HCT116 (cell line): ENCODE results near the gene MGST2. TPM values are rescaled to one million over a fixed set of nuclear protein-coding genes. Genes with fewer than 3 reads are reported as not detected.

Experiments used
- ATAC-seq: fragments of 200-7000 bp; cut with Tn5 transposase; 2 replicates; pipeline ENCODE4 v1.9.1; 2020; ENCODE audit warnings: mild to moderate bottlenecking, moderate library complexity
- BruUV-seq: library from RNA; stranded (reverse); fragments of 400-500 nt; replicated peaks from 2 replicates; lab custom pipeline; 2021; lab: Mats Ljungman, UMichigan
- CTCF ChIA-PET: fragments of 300-600 bp; sonication (Branson Sonifier 250); formaldehyde crosslinking; loops from one replicate; lab custom pipeline; 2021; ENCODE audit warnings: antibody characterized with exemption; lab: Charles Lee
- POLR2A ChIA-PET: fragments of 300-600, 350-600 bp; sonication (Branson Sonifier 250); formaldehyde crosslinking; loops from one replicate; lab custom pipeline; 2021; ENCODE audit warnings: antibody characterized with exemption; lab: Charles Lee
- RAD21 ChIA-PET, 2 experiments: fragments of 300-600 bp; sonication (Branson Sonifier 250); formaldehyde crosslinking; loops; one replicate each; lab custom pipeline; 2023; ENCODE audit warnings: low total read pairs in 2 of 2; ENCODE audit not compliant: uncharacterized antibody in 2 of 2, unreplicated experiment in 2 of 2, low non-redundant PET in 1 of 2; lab: Charles Lee
- DNase-seq: peaks from one replicate; pipeline ENCODE4 v3.0.0-alpha.2; 2010; ENCODE audit warnings: low read depth, low spot score
- H2AFZ ChIP-seq: fragments of 200-600 bp; shearing (Covaris generic), sonication (generic); 2 replicates; pipeline ENCODE4 v1.6.1; 2017; ENCODE audit warnings: low read depth, mixed run types, mixed read lengths, antibody characterized with exemption, low read length; ENCODE audit not compliant: poor library complexity, severe bottlenecking
- H3K27ac ChIP-seq: 2 replicates; pipeline ENCODE4 v1.5.1; 2012; ENCODE audit warnings: low read depth, low read length
- H3K27me3 ChIP-seq: fragments of 200-600 bp; sonication (generic); 2 replicates; pipeline ENCODE4 v1.6.1; 2016; ENCODE audit warnings: mixed run types, low read length, mixed read lengths; ENCODE audit not compliant: insufficient read depth
- H3K36me3 ChIP-seq, 2 experiments: fragments of 200-500 bp in 1 of 2; fragments of 200-600 bp in 1 of 2; sonication (Bioruptor generic) in 1 of 2; sonication (generic) in 1 of 2; 2 replicates each; pipeline versions ENCODE4 v1.5.1 to v1.6.1; 2014 to 2016; ENCODE audit warnings: low read length in 2 of 2, inconsistent platforms in 1 of 2, mixed read lengths in 1 of 2, mixed run types in 1 of 2; ENCODE audit not compliant: insufficient read depth in 2 of 2, control insufficient read depth in 1 of 2
- H3K4me1 ChIP-seq, 2 experiments: fragments of 200-600 bp in 1 of 2; sonication (generic) in 1 of 2; 2 replicates each; pipeline versions ENCODE4 v1.5.1 to v1.6.1; 2012 to 2017; ENCODE audit warnings: low read length in 2 of 2, inconsistent platforms in 1 of 2, mild to moderate bottlenecking in 1 of 2, mixed read lengths in 1 of 2, mixed run types in 1 of 2, moderate library complexity in 1 of 2; ENCODE audit not compliant: insufficient read depth in 2 of 2, control insufficient read depth in 1 of 2
- H3K4me2 ChIP-seq: fragments of 200-600 bp; sonication (generic); 2 replicates; pipeline ENCODE4 v1.6.1; 2017; ENCODE audit warnings: mixed run types, low read length, mixed read lengths
- H3K4me3 ChIP-seq, 2 experiments: fragments of 200-600 bp in 1 of 2; sonication (generic) in 1 of 2; replicated peaks in 1 of 2; 2 replicates each; pipeline ENCODE4 v1.5.1; 2011 to 2016; ENCODE audit warnings: low read length in 2 of 2, control low read depth in 1 of 2, low read depth in 1 of 2, mild to moderate bottlenecking in 1 of 2, mixed read lengths in 1 of 2, mixed run types in 1 of 2
- H3K79me2 ChIP-seq: fragments of 200-600 bp; sonication (generic); 2 replicates; pipeline ENCODE4 v1.6.1; 2017; ENCODE audit warnings: mild to moderate bottlenecking, mixed run types, low read length, moderate library complexity, mixed read lengths; ENCODE audit not compliant: insufficient read depth
- H3K9ac ChIP-seq: fragments of 200-600 bp; sonication (generic); 2 replicates; pipeline ENCODE4 v1.6.1; 2016; ENCODE audit warnings: low read length, mixed read lengths
- H3K9me2 ChIP-seq: fragments of 200-600 bp; sonication (generic), shearing (Covaris generic); 2 replicates; pipeline ENCODE4 v1.6.1; 2017; ENCODE audit warnings: mixed run types, mild to moderate bottlenecking, moderate library complexity; ENCODE audit not compliant: insufficient read depth
- H3K9me3 ChIP-seq, 2 experiments: fragments of 200-500 bp in 1 of 2; fragments of 200-600 bp in 1 of 2; sonication (Bioruptor generic) in 1 of 2; sonication (generic) in 1 of 2; 2 replicates each; pipeline ENCODE4 v1.6.1; 2014 to 2017; ENCODE audit warnings: low read length in 2 of 2, mixed read lengths in 2 of 2, inconsistent platforms in 1 of 2, low read depth in 1 of 2, mild to moderate bottlenecking in 1 of 2, mixed run types in 1 of 2, moderate library complexity in 1 of 2; ENCODE audit not compliant: control insufficient read depth in 1 of 2, insufficient read depth in 1 of 2
- H4K20me1 ChIP-seq: fragments of 200-600 bp; sonication (generic), shearing (Covaris generic); 2 replicates; pipeline ENCODE4 v1.6.1; 2017; ENCODE audit warnings: mixed run types, mild to moderate bottlenecking, moderate library complexity; ENCODE audit not compliant: insufficient read depth
- CBX3 ChIP-seq: IDR thresholded peaks from 2 replicates; pipeline ENCODE4 v1.6.1; 2012; ENCODE audit warnings: low read depth
- EZH2 ChIP-seq: fragments of 200-600 bp; sonication (generic); IDR thresholded peaks from 2 replicates; pipeline ENCODE4 v1.6.1; 2017; ENCODE audit warnings: antibody characterized with exemption, mixed run types
- EZH2phosphoT487 ChIP-seq: fragments of 200-600 bp; IDR thresholded peaks from 2 replicates; pipeline ENCODE4 v1.6.1; 2018; ENCODE audit warnings: antibody characterized with exemption, borderline replicate concordance
- JUND ChIP-seq: IDR thresholded peaks from 2 replicates; pipeline ENCODE4 v1.6.1; 2012
- POLR2A ChIP-seq: IDR thresholded peaks from 2 replicates; pipeline ENCODE4 v1.7.0; 2011; ENCODE audit warnings: borderline replicate concordance; ENCODE audit not compliant: insufficient read depth, insufficient read length; ENCODE audit errors: extremely low read depth
- POLR2AphosphoS5 ChIP-seq: IDR thresholded peaks from 2 replicates; pipeline ENCODE4 v1.6.1; 2011; ENCODE audit warnings: mild to moderate bottlenecking, low read depth, low read length, moderate library complexity
- RAD21 ChIP-seq: IDR thresholded peaks from 2 replicates; pipeline ENCODE4 v1.6.1; 2012; ENCODE audit warnings: low read depth, mild to moderate bottlenecking
- TCF7L2 ChIP-seq: IDR thresholded peaks from 2 replicates; pipeline ENCODE4 v1.7.0; 2011; ENCODE audit warnings: borderline replicate concordance, inconsistent platforms; ENCODE audit not compliant: insufficient read depth, insufficient read length; ENCODE audit errors: extremely low read depth
- YY1 ChIP-seq: IDR thresholded peaks from 2 replicates; pipeline ENCODE4 v1.6.1; 2011; ENCODE audit warnings: low read length, low read depth, moderate library complexity, mild to moderate bottlenecking; ENCODE audit not compliant: insufficient replicate concordance; ENCODE audit errors: extremely low read depth
- ZBTB33 ChIP-seq: IDR thresholded peaks from 2 replicates; pipeline ENCODE4 v1.6.1; 2011; ENCODE audit warnings: mild to moderate bottlenecking, low read length, moderate library complexity; ENCODE audit not compliant: insufficient replicate concordance; ENCODE audit errors: extremely low read depth
- intact Hi-C: fragments of 100-400 bp; cut with micrococcal nuclease; formaldehyde crosslinking; loops from 2 replicates; pipeline ENCODE4 v1.10.0; 2022
- total RNA-seq: library from RNA; stranded (reverse); gene quantifications from one replicate; pipeline ENCODE4 v1.2.1, GENCODE V29; 2021; ENCODE audit not compliant: unreplicated experiment
- TF ChIP-seq, protein P1 (sequence below): IDR thresholded peaks from 2 replicates; pipeline ENCODE4 v1.6.1; 2012; ENCODE audit warnings: low read depth
- TF ChIP-seq, protein P2 (sequence below), 3 experiments: fragments of 200-600 bp in 1 of 3; sonication (generic) in 1 of 3; IDR thresholded peaks in 2 of 3; conservative IDR thresholded peaks in 1 of 3; 2 replicates each; pipeline ENCODE4 v1.5.1; 2012 to 2017; ENCODE audit warnings: low read depth in 2 of 3, low read length in 2 of 3, antibody characterized with exemption in 1 of 3, borderline replicate concordance in 1 of 3, control low read depth in 1 of 3, mild to moderate bottlenecking in 1 of 3, mixed read lengths in 1 of 3, mixed run types in 1 of 3, moderate library complexity in 1 of 3; ENCODE audit not compliant: insufficient read depth in 1 of 3
- TF ChIP-seq, protein P3 (sequence below): IDR thresholded peaks from 2 replicates; pipeline ENCODE4 v1.6.1; 2012

MGST2 gene
- total RNA-seq, 1 experiment from 2014 or later, result 24.3 TPM

- intact Hi-C loops, result no loop called here
- H3K9me3 ChIP-seq, result no peaks in the 10 kb centered on the region
- H3K4me2 ChIP-seq, result no peak overlapping the region
- no TSS peak for BruUV-seq
- POLR2A ChIA-PET, result no interaction called here
- CTCF ChIA-PET, result interaction anchor here (1.0 to 1.8 kb wide), 3 partner anchors 14 to 35 kb away, joined by 3 to 7 read pairs (median 3); no protein-coding TSS in a partner anchor
- no peaks in the 10 kb centered on the region for H3K9me2 ChIP-seq
- H3K27ac ChIP-seq, result no peak overlapping the region
- no peaks in the 10 kb centered on the region for H4K20me1 ChIP-seq
- TF ChIP-seq RAD21 (peak; percentile 31), POLR2A (no peak), ZBTB33 (no peak), CBX3 (no peak), JUND (no peak), YY1 (no peak), EZH2phosphoT487 (no peak), TCF7L2 (no peak), EZH2 (no peak), POLR2AphosphoS5 (no peak)
- TF ChIP-seq, protein P1, sequence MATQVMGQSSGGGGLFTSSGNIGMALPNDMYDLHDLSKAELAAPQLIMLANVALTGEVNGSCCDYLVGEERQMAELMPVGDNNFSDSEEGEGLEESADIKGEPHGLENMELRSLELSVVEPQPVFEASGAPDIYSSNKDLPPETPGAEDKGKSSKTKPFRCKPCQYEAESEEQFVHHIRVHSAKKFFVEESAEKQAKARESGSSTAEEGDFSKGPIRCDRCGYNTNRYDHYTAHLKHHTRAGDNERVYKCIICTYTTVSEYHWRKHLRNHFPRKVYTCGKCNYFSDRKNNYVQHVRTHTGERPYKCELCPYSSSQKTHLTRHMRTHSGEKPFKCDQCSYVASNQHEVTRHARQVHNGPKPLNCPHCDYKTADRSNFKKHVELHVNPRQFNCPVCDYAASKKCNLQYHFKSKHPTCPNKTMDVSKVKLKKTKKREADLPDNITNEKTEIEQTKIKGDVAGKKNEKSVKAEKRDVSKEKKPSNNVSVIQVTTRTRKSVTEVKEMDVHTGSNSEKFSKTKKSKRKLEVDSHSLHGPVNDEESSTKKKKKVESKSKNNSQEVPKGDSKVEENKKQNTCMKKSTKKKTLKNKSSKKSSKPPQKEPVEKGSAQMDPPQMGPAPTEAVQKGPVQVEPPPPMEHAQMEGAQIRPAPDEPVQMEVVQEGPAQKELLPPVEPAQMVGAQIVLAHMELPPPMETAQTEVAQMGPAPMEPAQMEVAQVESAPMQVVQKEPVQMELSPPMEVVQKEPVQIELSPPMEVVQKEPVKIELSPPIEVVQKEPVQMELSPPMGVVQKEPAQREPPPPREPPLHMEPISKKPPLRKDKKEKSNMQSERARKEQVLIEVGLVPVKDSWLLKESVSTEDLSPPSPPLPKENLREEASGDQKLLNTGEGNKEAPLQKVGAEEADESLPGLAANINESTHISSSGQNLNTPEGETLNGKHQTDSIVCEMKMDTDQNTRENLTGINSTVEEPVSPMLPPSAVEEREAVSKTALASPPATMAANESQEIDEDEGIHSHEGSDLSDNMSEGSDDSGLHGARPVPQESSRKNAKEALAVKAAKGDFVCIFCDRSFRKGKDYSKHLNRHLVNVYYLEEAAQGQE, result no peak
- TF ChIP-seq, protein P2, sequence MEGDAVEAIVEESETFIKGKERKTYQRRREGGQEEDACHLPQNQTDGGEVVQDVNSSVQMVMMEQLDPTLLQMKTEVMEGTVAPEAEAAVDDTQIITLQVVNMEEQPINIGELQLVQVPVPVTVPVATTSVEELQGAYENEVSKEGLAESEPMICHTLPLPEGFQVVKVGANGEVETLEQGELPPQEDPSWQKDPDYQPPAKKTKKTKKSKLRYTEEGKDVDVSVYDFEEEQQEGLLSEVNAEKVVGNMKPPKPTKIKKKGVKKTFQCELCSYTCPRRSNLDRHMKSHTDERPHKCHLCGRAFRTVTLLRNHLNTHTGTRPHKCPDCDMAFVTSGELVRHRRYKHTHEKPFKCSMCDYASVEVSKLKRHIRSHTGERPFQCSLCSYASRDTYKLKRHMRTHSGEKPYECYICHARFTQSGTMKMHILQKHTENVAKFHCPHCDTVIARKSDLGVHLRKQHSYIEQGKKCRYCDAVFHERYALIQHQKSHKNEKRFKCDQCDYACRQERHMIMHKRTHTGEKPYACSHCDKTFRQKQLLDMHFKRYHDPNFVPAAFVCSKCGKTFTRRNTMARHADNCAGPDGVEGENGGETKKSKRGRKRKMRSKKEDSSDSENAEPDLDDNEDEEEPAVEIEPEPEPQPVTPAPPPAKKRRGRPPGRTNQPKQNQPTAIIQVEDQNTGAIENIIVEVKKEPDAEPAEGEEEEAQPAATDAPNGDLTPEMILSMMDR (IDR thresholded peaks at IDR 0.05 in 2 of 3, conservative IDR thresholded peaks at IDR 0.05 in 1 of 3; ENCODE audit: borderline replicate concordance in 1 of 3, insufficient read depth in 1 of 3, low read depth in 2 of 3, low read length in 2 of 3), result peak; percentile 42 to 74 (median 71); a peak in 5 of 6 replicates
- TF ChIP-seq, protein P3, sequence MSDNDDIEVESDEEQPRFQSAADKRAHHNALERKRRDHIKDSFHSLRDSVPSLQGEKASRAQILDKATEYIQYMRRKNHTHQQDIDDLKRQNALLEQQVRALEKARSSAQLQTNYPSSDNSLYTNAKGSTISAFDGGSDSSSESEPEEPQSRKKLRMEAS, result no peak
- peak overlapping the region; percentile 84 for H2AFZ ChIP-seq
- no peak overlapping the region for H3K9ac ChIP-seq
- no peaks in the 10 kb centered on the region for H3K36me3 ChIP-seq
- no peaks in the 10 kb centered on the region for H3K79me2 ChIP-seq
- no peaks in the 10 kb centered on the region for H3K4me1 ChIP-seq
- H3K4me3 ChIP-seq, result no peak overlapping the region
- peak; percentile 37 for DNase-seq
- RAD21 ChIA-PET, result no interaction called here
- peak; percentile 89 for ATAC-seq
- no peaks in the 10 kb centered on the region for H3K27me3 ChIP-seq
Measured at GRCh38 chr4:139617702-139618490, 47.7 kb upstream of the MGST2 start.
